ENCODE measurements around the gene NPFF. TPM values are rescaled to one million over a fixed set of nuclear protein-coding genes. Genes with fewer than 3 reads are reported as not detected.

Gene NPFF
- polyA plus RNA-seq, 1 experiment = not detected

DNA sequence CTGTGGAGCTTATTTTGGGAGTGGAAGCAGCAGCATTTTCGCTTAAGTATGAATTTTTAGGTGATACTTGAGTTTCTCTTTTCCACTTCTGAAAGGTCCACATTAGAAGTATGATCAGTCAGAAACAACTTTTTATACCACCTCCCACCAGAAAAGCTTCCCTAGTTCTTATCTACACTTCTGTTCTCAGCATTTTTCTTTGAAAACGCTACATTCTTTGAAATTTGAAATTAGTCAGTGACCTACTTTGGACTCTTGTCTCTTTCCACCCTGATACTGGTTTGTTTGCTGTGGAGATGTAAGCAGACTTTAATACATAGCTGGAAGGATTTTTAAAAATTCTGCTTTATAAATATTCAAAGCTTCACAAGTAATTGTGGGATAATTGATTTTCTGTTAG lies 33.2 kb downstream of the NPFF start:
- Histone ChIP-seq H3K4me3 (ENCODE audit: low read depth, low read length) (no peak overlapping the region), H3K27me3 (ENCODE audit: control insufficient read depth, insufficient read depth, low read length) (no peaks in the 10 kb centered on the region), H3K36me3 (ENCODE audit: control insufficient read depth, insufficient read depth, low read length) (peaks cover 22% of the 10 kb centered on the region)
- no peak for DNase-seq (ENCODE audit: low read depth)
- ChIA-PET CTCF (interaction anchor here (0.8 to 1.6 kb wide), 6 partner anchors 8 to 152 kb away, joined by 3 to 10 read pairs (median 3); partner anchors contain the start of gene AAAS), POLR2A (no interaction called here)
- TF ChIP-seq, protein P1, sequence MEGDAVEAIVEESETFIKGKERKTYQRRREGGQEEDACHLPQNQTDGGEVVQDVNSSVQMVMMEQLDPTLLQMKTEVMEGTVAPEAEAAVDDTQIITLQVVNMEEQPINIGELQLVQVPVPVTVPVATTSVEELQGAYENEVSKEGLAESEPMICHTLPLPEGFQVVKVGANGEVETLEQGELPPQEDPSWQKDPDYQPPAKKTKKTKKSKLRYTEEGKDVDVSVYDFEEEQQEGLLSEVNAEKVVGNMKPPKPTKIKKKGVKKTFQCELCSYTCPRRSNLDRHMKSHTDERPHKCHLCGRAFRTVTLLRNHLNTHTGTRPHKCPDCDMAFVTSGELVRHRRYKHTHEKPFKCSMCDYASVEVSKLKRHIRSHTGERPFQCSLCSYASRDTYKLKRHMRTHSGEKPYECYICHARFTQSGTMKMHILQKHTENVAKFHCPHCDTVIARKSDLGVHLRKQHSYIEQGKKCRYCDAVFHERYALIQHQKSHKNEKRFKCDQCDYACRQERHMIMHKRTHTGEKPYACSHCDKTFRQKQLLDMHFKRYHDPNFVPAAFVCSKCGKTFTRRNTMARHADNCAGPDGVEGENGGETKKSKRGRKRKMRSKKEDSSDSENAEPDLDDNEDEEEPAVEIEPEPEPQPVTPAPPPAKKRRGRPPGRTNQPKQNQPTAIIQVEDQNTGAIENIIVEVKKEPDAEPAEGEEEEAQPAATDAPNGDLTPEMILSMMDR (IDR thresholded peaks at IDR 0.05; ENCODE audit: insufficient read depth, low read depth, low read length) = no peak

DNA sequence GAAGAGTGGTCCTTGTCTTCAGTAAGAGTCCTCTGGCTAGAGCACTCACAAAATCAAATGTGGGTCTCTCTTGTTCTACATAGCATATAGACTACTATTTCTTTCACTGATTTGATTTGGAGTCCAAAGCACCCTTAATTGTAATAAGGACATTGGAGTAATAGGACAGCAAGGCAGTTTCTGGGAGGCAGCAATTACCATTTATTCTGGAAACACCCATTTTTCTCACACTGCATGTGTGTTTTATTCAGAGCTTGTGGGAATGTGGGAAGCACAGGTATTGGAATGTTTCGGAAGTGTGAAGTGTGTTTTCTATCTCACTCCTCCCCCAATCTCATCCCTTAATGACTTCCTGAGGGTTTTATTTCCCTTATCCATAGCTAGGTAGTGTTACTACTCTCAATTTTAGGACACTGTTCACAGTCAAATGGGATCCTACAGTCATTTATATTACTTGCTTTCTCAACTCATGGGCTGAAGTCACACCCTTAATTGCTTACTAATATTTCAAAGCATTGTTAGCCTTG lies 35.2 kb downstream of the NPFF start:
- POLR2A ChIA-PET = interaction anchor here (1.1 kb wide), 1 partner anchor 31 kb away, joined by 16 read pairs; the partner anchor contains the start of gene PRR13
- peaks cover 31% of the 10 kb centered on the region for H3K36me3 ChIP-seq (ENCODE audit: control insufficient read depth, insufficient read depth, low read length)
- no peak overlapping the region for H3K4me3 ChIP-seq (ENCODE audit: low read depth, low read length)
- CTCF ChIA-PET = interaction anchor here (0.6 kb wide), 2 partner anchors 149 to 441 kb away, joined by 3 to 4 read pairs; no protein-coding TSS in a partner anchor
- no peaks in the 10 kb centered on the region for H3K27me3 ChIP-seq (ENCODE audit: control insufficient read depth, insufficient read depth, low read length)
- no peak for DNase-seq (ENCODE audit: low read depth)
- TF ChIP-seq, protein P1 (IDR thresholded peaks at IDR 0.05; ENCODE audit: insufficient read depth, low read depth, low read length) = no peak

DNA sequence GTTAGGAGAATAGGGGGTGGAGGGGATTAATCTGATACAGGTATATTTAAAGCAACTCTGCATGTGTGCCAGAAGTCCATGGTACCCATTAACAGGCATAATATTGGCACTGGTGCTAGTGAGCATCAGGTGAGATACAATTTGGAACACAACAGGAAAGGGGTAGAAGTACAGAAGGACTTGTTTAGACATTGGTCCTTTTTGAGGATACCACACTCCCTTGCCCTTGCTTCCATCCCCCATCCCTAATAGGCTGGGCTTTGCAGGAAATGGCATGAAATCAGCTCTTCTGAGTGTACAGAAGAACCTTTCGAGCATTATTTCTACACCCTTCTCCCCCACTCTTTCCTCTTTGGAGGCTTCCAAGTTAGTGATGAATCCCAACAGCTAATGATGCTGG lies 39.0 kb downstream of the NPFF start:
- no peak overlapping the region for H3K4me3 ChIP-seq (ENCODE audit: low read depth, low read length)
- TF ChIP-seq, protein P1 (IDR thresholded peaks at IDR 0.05; ENCODE audit: insufficient read depth, low read depth, low read length) = no peak
- CTCF ChIA-PET = interaction anchor here (2.1 kb wide), 1 partner anchor 40 kb away, joined by 11 read pairs; no protein-coding TSS in a partner anchor
- DNase-seq (ENCODE audit: low read depth) = no peak
- no peaks in the 10 kb centered on the region for H3K27me3 ChIP-seq (ENCODE audit: control insufficient read depth, insufficient read depth, low read length)
- peaks cover 45% of the 10 kb centered on the region for H3K36me3 ChIP-seq (ENCODE audit: control insufficient read depth, insufficient read depth, low read length)
- POLR2A ChIA-PET = no interaction called here

DNA sequence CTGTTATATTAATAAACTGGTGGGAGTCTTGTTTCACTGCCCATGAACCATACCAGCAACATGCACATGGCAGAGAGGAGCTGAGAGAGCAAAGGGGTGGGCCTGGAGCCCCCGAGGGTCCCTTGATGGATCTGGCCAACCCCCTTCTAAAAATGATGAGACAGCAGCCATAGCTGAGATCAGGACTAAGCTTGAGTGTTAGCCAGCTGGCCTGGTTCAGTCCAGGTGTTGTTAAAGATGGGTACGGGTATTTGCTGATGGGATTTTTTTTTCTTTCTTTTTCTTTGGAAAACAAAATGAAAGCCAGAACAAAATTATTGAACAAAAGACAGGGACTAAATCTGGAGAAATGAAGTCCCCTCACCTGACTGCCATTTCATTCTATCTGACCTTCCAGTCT lies 39.4 kb downstream of the NPFF start:
- Histone ChIP-seq H3K27me3 (ENCODE audit: control insufficient read depth, insufficient read depth, low read length) (no peaks in the 10 kb centered on the region), H3K4me3 (ENCODE audit: low read depth, low read length) (no peak overlapping the region), H3K36me3 (ENCODE audit: control insufficient read depth, insufficient read depth, low read length) (peaks cover 48% of the 10 kb centered on the region)
- no peak for DNase-seq (ENCODE audit: low read depth)
- TF ChIP-seq, protein P1 (IDR thresholded peaks at IDR 0.05; ENCODE audit: insufficient read depth, low read depth, low read length) = no peak
- ChIA-PET POLR2A (no interaction called here), CTCF (interaction anchor here (2.1 kb wide), 1 partner anchor 41 kb away, joined by 11 read pairs; no protein-coding TSS in a partner anchor)

DNA sequence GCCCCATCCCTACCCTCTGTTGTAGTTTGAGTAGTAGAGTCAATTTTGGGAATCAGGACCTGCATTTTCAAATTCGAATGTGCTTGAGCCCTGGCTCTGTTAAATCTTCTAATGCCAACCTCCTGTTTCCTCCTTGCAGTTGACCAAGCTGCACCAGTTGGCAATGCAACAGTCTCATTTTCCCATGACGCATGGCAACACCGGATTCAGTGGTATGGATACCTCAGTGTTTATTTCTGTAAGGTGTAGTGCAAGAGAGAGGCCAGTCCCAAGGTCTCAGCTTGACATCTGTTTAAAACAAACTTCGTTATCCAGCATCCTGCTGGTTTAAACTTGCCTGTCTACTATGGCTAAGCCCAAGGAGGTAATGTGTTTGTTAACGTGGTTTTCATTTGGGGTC lies 40.2 kb downstream of the NPFF start:
- CTCF ChIA-PET = interaction anchor here (2.1 kb wide), 1 partner anchor 42 kb away, joined by 11 read pairs; no protein-coding TSS in a partner anchor
- no peaks in the 10 kb centered on the region for H3K27me3 ChIP-seq (ENCODE audit: control insufficient read depth, insufficient read depth, low read length)
- TF ChIP-seq, protein P1 (IDR thresholded peaks at IDR 0.05; ENCODE audit: insufficient read depth, low read depth, low read length) = no peak
- no peak overlapping the region for H3K4me3 ChIP-seq (ENCODE audit: low read depth, low read length)
- no peak for DNase-seq (ENCODE audit: low read depth)
- POLR2A ChIA-PET = no interaction called here
- H3K36me3 ChIP-seq (ENCODE audit: control insufficient read depth, insufficient read depth, low read length) = peaks cover 53% of the 10 kb centered on the region
